Fibroblast of skin of scalp (primary cell): ENCODE measurements around the gene PLP1. TPM values are rescaled to one million over a fixed set of nuclear protein-coding genes. Genes with fewer than 3 reads are reported as not detected.
"Not testable (repeated sequence)": the region's sequence is repeated elsewhere in the genome, so short reads cannot be mapped to it uniquely, and the experiment has no call there.

ENCODE experiments used
- DNase-seq: peaks from one replicate; pipeline ENCODE4 v3.0.0-alpha.2; 2013
- polyA plus RNA-seq, 2 experiments: library from polyadenylated mRNA; unstranded; fragments of 120-200 nt; gene quantifications; one replicate each; pipeline ENCODE4 v1.2.1, GENCODE V29; 2013; ENCODE audit not compliant: insufficient read length in 2 of 2

PLP1 gene
- polyA plus RNA-seq (2013, experiment 1 of 2; ENCODE audit: insufficient read length): 2.7 TPM
- 7.3 TPM for polyA plus RNA-seq (2013, experiment 2 of 2; ENCODE audit: insufficient read length)

DNA sequence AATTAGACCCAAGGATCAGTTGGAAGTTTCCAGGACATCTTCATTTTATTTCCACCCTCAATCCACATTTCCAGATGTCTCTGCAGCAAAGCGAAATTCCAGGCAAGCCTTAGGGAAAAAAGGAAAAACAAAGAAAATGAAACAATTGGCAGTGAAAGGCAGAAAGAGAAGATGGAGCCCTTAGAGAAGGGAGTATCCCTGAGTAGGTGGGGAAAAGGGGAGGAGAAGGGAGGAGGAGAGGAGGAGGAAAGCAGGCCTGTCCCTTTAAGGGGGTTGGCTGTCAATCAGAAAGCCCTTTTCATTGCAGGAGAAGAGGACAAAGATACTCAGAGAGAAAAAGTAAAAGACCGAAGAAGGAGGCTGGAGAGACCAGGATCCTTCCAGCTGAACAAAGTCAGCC, at the start of gene PLP1:
Gene PLP1, plus strand, starts transcription at position 295 of the 400 bp plus-strand sequence. CDS start 156 bp downstream, outside the sequence.
- DNase-seq: no peak

- DNase-seq: no peak
Measured at GRCh38 chrX:103727115-103727514, 49.5 kb upstream of the PLP1 start.

DNA sequence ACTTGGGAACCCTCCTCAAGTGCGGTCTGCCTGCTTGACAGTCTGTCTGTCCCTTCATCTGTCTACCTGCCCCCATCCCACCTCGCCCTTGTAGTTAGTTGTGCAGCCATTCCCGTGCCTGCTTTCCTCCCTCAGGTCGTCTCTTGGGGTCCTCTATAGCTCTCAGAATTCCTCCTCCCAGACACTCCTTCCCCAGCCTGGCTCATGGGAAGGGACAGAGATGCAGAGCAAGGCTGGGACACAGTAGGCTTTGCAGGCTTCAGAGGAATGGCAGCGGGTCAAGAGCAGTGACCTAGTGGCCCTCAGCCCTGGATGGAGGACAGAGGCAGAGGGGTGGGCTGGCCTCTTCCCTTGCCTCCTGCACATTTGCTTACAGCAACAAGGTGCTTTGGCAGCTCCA, 47.6 kb upstream of the PLP1 start:
- no peak for DNase-seq

- peak; percentile 49 for DNase-seq
Measured at GRCh38 chrX:103730147-103730795, 46.4 kb upstream of the PLP1 start.

- peak; percentile 94 for DNase-seq
Measured at GRCh38 chrX:103730796-103731493, 45.7 kb upstream of the PLP1 start.

- peak; percentile 31 for DNase-seq
Measured at GRCh38 chrX:103733017-103733416, 43.6 kb upstream of the PLP1 start.

GRCh38 chrX:103734125-103734760, 42.4 kb upstream of the PLP1 start:
- no peak for DNase-seq

DNA sequence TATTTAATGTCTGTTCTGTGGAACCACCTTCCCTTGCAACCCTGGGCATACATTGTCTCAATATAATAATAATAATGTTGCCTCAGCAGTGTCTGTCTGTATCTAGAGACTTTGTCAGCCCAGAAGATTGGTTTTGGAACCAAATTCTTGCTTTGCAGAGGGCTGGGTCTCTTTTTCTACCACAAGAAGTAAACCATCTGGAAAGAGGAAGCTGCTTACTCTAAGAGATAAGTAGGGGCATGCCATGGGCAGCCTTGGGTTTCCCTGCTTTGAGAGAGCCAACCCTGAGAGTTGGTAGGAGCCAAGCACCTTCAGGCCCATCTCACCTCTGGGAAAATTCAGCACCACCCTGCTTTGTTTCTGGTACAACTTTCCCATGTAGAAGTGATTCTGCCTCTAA, 38.9 kb upstream of the PLP1 start:
- no peak for DNase-seq

- no peak for DNase-seq
Measured at GRCh38 chrX:103739421-103739820, 37.2 kb upstream of the PLP1 start.

GRCh38 chrX:103741879-103742278, 34.8 kb upstream of the PLP1 start:
- DNase-seq: peak; percentile 4

DNA sequence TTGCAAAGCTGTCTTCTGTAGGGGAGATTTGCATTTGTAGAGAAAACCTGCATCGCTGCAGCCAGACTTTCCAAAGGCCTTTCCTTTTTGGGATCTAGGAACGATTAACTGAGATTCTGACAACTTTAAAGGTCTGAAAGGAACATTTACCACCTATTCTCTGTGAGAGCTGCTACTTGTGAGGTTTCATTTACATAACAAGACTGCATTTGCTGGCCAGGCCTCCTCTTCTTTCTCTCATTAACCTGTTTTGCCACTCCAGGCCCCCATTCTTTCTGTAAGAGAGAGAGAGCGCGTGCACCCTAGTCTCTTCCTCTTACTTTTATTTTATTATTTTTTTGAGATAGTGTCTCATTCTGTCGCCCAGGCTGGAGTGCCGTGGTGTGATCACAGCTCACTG, 34.3 kb upstream of the PLP1 start:
- no peak for DNase-seq

- DNase-seq: no peak
Measured at GRCh38 chrX:103747163-103747562, 29.5 kb upstream of the PLP1 start.

GRCh38 chrX:103754401-103754800, 22.2 kb upstream of the PLP1 start:
- no peak for DNase-seq

GRCh38 chrX:103756736-103757135, 19.9 kb upstream of the PLP1 start:
- peak; percentile 11 for DNase-seq

- no peak for DNase-seq
Measured at GRCh38 chrX:103758555-103758954, 18.1 kb upstream of the PLP1 start.

- peak; percentile 14 for DNase-seq
Measured at GRCh38 chrX:103763541-103763940, 13.1 kb upstream of the PLP1 start.

DNA sequence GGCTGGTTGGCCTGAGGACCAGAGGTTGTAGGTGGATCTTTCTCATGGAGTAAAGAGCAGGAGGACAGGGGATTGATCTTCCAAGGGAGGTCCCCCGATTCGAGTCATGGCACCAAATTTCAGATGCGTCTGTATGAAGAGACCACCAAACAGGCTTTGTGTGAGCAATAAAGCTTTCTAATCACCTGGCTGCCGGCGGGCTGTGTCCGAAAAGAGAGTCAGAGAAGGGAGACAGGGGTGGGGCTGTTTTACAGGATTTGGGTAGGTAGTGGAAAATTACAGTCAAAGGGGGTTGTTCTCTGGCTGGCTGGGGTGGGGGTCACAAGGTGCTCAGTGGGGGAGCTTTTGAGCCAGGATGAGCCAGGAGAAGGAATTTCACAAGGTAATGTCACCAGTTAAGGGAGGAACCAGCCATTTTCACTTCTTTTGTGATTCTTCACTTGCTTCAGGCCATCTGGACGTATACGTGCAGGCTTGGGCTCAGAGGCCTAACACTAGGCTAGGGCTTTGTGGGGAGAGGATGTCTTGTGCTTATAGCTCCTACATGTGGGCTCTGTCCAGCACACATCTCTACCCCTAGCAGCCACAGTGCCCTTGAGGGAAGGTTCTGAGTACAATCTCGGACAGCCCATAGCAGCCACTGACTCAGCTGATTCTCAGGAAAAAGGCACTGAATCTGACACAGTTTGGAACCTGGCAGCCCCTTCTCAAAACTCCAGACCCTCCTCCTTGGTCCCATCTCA, 9.7 kb upstream of the PLP1 start:
- not testable (repeated sequence) for DNase-seq

GRCh38 chrX:103773445-103773844, 3.2 kb upstream of the PLP1 start:
- no peak for DNase-seq

DNA sequence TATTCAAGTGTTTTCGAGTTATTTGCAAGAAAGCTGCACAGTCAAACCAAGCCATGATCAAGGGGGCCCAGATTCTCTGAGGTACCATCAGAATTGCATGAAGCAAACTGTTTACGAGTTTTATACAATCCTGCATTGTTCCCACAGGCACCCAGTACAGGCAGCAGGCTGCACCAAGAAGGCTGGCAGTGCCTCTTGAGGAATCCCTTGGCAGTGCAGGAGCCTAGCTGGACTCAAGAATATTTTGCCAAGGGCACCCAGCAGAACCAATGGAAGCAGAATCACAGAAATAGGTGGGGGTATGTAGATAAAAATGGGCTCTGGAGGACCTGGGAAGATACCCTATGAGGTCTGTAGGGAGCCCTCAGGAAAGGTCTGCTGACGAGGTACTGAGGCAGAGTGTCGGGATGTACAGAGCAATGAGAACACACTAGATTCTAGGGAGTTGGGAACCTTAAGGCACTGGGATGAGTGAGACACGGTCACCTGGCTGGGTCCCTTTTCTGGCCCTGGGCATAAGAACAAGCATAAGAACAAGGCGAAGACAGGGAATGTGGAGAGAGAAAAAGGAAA, 2.5 kb upstream of the PLP1 start:
- DNase-seq: peak; percentile 57

DNA sequence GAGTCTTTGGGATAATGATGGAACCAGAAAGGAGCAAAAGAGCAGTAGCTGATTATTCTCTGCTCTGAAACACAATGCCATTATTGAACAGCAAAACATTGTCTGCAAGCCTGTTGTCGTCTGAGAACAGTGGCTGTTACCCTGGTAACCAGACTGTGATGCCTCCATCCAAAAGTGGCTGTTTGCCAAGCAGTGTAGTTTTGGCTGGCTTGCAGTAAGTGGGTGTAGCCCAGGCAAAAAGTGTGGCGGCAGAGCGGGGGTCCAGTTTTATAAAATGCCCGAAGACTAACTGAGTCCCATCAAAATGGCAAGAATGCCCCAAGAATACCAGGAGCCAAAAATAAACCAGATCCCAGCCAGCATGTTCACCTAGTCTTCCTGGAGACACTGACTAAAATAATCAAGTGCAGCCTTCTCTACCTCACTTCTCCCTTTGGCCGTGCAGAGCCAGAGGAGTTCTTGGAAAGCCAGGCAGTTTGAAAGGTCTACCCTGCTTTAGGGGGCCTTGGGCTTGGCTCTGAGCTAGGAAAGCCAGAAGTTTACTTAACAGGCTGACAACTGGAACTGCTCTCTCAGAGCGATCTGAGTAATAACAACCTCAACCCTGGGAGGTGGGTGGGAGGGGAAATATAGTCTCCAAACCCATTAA, 2.6 kb downstream of the PLP1 start:
- peak; percentile 11 for DNase-seq

DNA sequence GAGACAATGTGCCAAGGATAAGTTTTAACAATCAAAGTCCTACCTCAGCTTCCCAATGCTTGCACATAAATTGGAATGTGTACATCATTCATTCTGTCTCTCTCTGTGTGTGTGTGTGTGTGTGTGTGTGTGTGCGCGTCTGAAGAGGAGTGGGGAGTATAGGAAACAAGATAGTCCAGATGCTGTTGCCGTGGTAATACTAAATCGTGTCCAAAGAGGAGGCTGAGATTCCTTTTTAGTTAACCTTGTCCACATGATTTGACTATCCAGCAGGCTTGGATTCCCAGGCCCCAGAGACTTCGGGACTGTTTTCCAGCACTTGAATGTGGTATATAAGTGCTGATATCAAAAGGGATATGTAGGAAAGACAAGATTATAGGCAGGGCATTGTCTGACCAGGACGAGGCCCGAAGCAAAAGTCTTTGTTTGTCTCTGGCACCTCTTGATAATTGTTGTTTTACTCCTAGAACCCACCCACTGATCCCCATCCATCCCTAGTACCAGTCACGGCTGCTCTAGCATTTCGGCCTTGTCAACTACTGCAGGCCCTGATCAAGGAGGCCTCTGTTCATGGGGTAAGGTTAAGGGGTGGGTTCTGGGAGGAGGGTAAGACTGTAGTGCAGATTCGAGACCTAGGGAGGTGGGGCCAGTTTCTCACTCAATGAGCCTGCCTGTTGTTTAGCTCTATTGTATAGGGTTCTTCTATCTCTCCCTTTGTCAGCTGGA, 3.9 kb downstream of the PLP1 start:
- no peak for DNase-seq
